ENCODE results near the gene SMAP2. TPM values are rescaled to one million over a fixed set of nuclear protein-coding genes. Genes with fewer than 3 reads are reported as not detected.

The SMAP2 gene
- total and polyA plus RNA-seq, 8 donors: 7.2 to 26.1 (median 12.3) TPM

- no peak for TF ChIP-seq CTCF (IDR thresholded peaks at IDR 0.05)
- no peaks in the 10 kb centered on the region for H3K27me3 ChIP-seq
- H3K9me3 ChIP-seq: no peaks in the 10 kb centered on the region
- ATAC-seq (no peak), DNase-seq (no peak), FAIRE-seq (no peak)
- 85 to 92% methylated on average over 6 of the region's 6 CpGs for WGBS, 2 donors
- H3K4me1 ChIP-seq: no peaks in the 10 kb centered on the region
- no peak overlapping the region for H3K4me3 ChIP-seq
- peaks cover 5 to 35% (median 20%) of the 10 kb centered on the region in 3 donors for H3K36me3 ChIP-seq
- intact Hi-C loops (cut with DNase I): no loop called here
- no peak overlapping the region for H3K27ac ChIP-seq
These were observed 40.2 kb downstream of the SMAP2 start for GRCh38 chr1:40413527-40414252.

GRCh38 chr1:40414331-40414730, 40.8 kb downstream of the SMAP2 start:
- FAIRE-seq (no peak), DNase-seq (no peak), ATAC-seq (no peak)
- Histone ChIP-seq H3K4me1 (no peaks in the 10 kb centered on the region), H3K9me3 (no peaks in the 10 kb centered on the region), H3K27me3 (no peaks in the 10 kb centered on the region), H3K4me3 (no peak overlapping the region), H3K27ac (no peak overlapping the region), H3K36me3 (peaks cover 5 to 32% (median 20%) of the 10 kb centered on the region in 3 donors)
- 92 to 93% methylated on average over 3 of the region's 3 CpGs for WGBS, 2 donors
- TF ChIP-seq CTCF (IDR thresholded peaks at IDR 0.05): no peak
- intact Hi-C loops (cut with DNase I): no loop called here

GRCh38 chr1:40416709-40417108, 43.2 kb downstream of the SMAP2 start:
- DNase-seq (no peak), FAIRE-seq (no peak), ATAC-seq (no peak)
- H3K9me3 ChIP-seq: no peaks in the 10 kb centered on the region
- H3K4me3 ChIP-seq: no peak overlapping the region
- WGBS, 2 donors: 97 to 99% methylated on average over 4 of the region's 4 CpGs
- no peaks in the 10 kb centered on the region for H3K4me1 ChIP-seq
- intact Hi-C loops (cut with DNase I): no loop called here
- no peak for TF ChIP-seq CTCF (IDR thresholded peaks at IDR 0.05)
- peaks cover 5 to 32% (median 20%) of the 10 kb centered on the region in 3 donors for H3K36me3 ChIP-seq
- no peak overlapping the region for H3K27ac ChIP-seq
- no peaks in the 10 kb centered on the region for H3K27me3 ChIP-seq

GRCh38 chr1:40421431-40422384, 48.2 kb downstream of the SMAP2 start:
- no peak for TF ChIP-seq CTCF (IDR thresholded peaks at IDR 0.05)
- intact Hi-C loops (cut with DNase I): no loop called here
- FAIRE-seq (no peak), ATAC-seq (peak in 2 of 4 donors; percentile 53 to 54), DNase-seq (no peak)
- Histone ChIP-seq H3K36me3 (peaks cover 3 to 19% (median 5%) of the 10 kb centered on the region in 3 donors), H3K4me1 (no peaks in the 10 kb centered on the region), H3K27me3 (no peaks in the 10 kb centered on the region), H3K4me3 (no peak overlapping the region), H3K27ac (no peak overlapping the region), H3K9me3 (no peaks in the 10 kb centered on the region)
- WGBS, 2 donors: 79 to 81% methylated on average over 15 of the region's 15 CpGs
